Heart left ventricle (tissue), 16 donors: ENCODE measurements around the gene CPNE9. TPM values are rescaled to one million over a fixed set of nuclear protein-coding genes. Genes with fewer than 3 reads are reported as not detected.

Experiments used
- ATAC-seq, 4 donors: fragments of 200-7000 bp; cut with Tn5 transposase; one replicate each; pipeline ENCODE4 v1.9.1; 2020 to 2022; ENCODE audit warnings: moderate library complexity in 4 of 4, mild to moderate bottlenecking in 3 of 4, moderate number of reproducible peaks in 1 of 4
- DNase-seq, 5 donors: peaks; one replicate each; pipeline ENCODE4 v3.0.0-alpha.2; 2020
- H3K27ac ChIP-seq, 12 donors: fragments of 200-600 bp; sonication (generic) in 4 of 12; one replicate each; pipeline versions ENCODE4 v1.5.0 to v1.8.0; 2016 to 2022; ENCODE audit warnings: mild to moderate bottlenecking in 2 of 12
- H3K27me3 ChIP-seq, 9 donors: fragments of 200-600 bp; sonication (generic) in 2 of 9; one replicate each; pipeline versions ENCODE4 v1.5.1 to v1.8.0; 2016 to 2022; ENCODE audit warnings: mild to moderate bottlenecking in 3 of 9
- H3K36me3 ChIP-seq, 9 donors: fragments of 200-600 bp; sonication (generic) in 2 of 9; one replicate each; pipeline versions ENCODE4 v1.5.0 to v1.8.0; 2018 to 2022; ENCODE audit warnings: mild to moderate bottlenecking in 2 of 9
- H3K4me1 ChIP-seq, 12 donors: fragments of 200-600 bp; sonication (generic) in 4 of 12; one replicate each; pipeline versions ENCODE4 v1.5.0 to v1.8.0; 2016 to 2022; ENCODE audit warnings: mild to moderate bottlenecking in 3 of 12
- H3K4me3 ChIP-seq, 12 donors: fragments of 200-600 bp; sonication (generic) in 4 of 12; one replicate each; pipeline versions ENCODE4 v1.5.0 to v1.8.0; 2017 to 2022; ENCODE audit warnings: mild to moderate bottlenecking in 9 of 12, moderate library complexity in 4 of 12
- H3K9me3 ChIP-seq, 12 donors: fragments of 200-600 bp; sonication (generic) in 4 of 12; one replicate each; pipeline versions ENCODE4 v1.5.0 to v1.8.0; 2016 to 2022; ENCODE audit warnings: mild to moderate bottlenecking in 1 of 12
- POLR2A ChIP-seq, 2 donors: fragments of 450-650 bp; IDR thresholded peaks; one replicate each; pipeline ENCODE4 v1.6.1; 2017; ENCODE audit warnings: antibody characterized with exemption in 2 of 2, mild to moderate bottlenecking in 2 of 2, moderate library complexity in 2 of 2
- WGBS, 4 donors: extraction: QIAGEN DNeasy Blood & Tissue Kit in 2 of 4; methylation state at CpG; one replicate each; pipeline versions ENCODE4 v1.1.5 to v1.1.7; 2013 to 2018; 5-methylcytosine and 5-hydroxymethylcytosine counted together
- intact Hi-C, 10 donors: fragments of 100-400 bp; cut with DNase I; formaldehyde crosslinking; loops; one replicate each; pipeline versions ENCODE4 v1.11.1 to v1.14.2; 2022
- polyA plus RNA-seq, 2 donors: library from polyadenylated mRNA; stranded (reverse); fragments of 200-250 nt; gene quantifications; one replicate each; pipeline ENCODE4 v1.2.3, GENCODE V29; 2013
- total RNA-seq, 9 donors: library from RNA; depleted of rRNA in 2 of 9; stranded (reverse); fragments of >200 nt in 2 of 9; fragmentation: NEBNext Ultra II Directional in 3 of 9; extraction: Animal tissue kit (Norgen Biotek cat#: 25700) in 3 of 9; gene quantifications; one replicate each; pipeline versions ENCODE4 v1.1.0 to v1.2.4, GENCODE V29; 2016 to 2023
- TF ChIP-seq, protein P1 (sequence below), 12 donors: fragments of 200-600 bp; sonication (generic) in 4 of 12; IDR thresholded peaks; one replicate each; pipeline versions ENCODE4 v1.5.0 to v1.8.0; 2018 to 2022; ENCODE audit warnings: antibody characterized with exemption in 12 of 12, mild to moderate bottlenecking in 5 of 12
- donor health status: ischemic (EF 13 %, LVEDD 7.1; RV severe dilation, severe dysfunction).
- donor health status: healthy with polysubstance abuse.
- donor health status: DM: no; HTN: yes; CAD: no.
- donor health status: DM: no; HTN: no; CAD: no.
- donor health status: ischemic (EF 25% LVEDD 6.9; RV normal size, moderate dysfunction).
- donor health status: ischemic (EF 25% LVEDD 5.7; RV mildly dilated, moderate dysfunction).
- donor health status: healthy.
- donor health status: DM: yes; HTN: yes; CAD: no.
- donor health status: ischemic (EF 35%, LVEDD 5.7; RV mildly dilated, moderate dysfunction).
- donor health status: nonischemic (EF 11% LVEDD 7.7; RV severe dilation, severe dysfunction).
- donor health status: DM: yes; HTN: yes; CAD: no.
- donor health status: PGD.
- donor health status: ischemic (EF 29% LVEDD 5.4; RV normal size, mild dysfunction).
- donor health status: nonischemic (EF 23%, LVEDD 6.1; RV moderate dilation, normal function).

The CPNE9 gene
- total and polyA plus RNA-seq, 11 donors, result 0.04 TPM; not detected in 10

DNA sequence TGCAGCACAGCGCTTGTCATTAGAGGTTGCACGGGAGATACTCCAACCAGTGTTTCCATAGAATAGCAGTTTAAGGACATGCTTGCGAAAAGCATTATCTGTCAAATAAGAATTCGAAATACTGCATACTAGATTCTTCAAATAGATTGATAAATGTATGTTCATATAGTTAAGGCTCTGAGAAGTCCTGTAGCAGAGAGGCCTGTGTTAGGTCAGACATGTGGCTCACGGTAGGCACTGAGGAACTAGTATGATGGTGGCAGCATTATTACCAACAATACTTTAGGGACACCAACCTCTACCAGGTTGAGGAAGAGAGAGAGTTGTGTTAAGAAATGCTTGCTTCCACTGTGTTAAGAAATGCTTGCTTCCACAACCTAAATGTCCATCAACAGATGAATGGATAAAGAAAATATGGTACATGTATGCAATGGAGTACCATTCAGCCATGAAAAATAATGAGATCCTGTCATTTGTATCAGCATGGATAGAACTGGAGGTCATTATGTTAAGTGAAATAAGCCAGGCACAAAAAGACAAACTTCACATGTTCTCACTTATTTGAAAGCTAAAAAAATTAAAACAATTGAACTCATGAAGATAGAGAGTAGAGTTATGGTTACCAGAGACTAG lies 39.4 kb upstream of the CPNE9 start:
- intact Hi-C loops, result no loop called here
- 93 to 98% (median 97%) methylated on average over 5 of the region's 5 CpGs for WGBS, 4 donors
- peaks cover 0 to 27% (median 4%) of the 10 kb centered on the region in 12 donors for H3K4me1 ChIP-seq
- H3K36me3 ChIP-seq, result peaks cover 3 to 100% (median 99%) of the 10 kb centered on the region in 9 donors
- DNase-seq (no peak), ATAC-seq (no peak)
- no peak overlapping the region for H3K27ac ChIP-seq
- H3K4me3 ChIP-seq, result no peak overlapping the region
- H3K27me3 ChIP-seq, result no peaks in the 10 kb centered on the region
- H3K9me3 ChIP-seq, result no peaks in the 10 kb centered on the region
- TF ChIP-seq, protein P1, sequence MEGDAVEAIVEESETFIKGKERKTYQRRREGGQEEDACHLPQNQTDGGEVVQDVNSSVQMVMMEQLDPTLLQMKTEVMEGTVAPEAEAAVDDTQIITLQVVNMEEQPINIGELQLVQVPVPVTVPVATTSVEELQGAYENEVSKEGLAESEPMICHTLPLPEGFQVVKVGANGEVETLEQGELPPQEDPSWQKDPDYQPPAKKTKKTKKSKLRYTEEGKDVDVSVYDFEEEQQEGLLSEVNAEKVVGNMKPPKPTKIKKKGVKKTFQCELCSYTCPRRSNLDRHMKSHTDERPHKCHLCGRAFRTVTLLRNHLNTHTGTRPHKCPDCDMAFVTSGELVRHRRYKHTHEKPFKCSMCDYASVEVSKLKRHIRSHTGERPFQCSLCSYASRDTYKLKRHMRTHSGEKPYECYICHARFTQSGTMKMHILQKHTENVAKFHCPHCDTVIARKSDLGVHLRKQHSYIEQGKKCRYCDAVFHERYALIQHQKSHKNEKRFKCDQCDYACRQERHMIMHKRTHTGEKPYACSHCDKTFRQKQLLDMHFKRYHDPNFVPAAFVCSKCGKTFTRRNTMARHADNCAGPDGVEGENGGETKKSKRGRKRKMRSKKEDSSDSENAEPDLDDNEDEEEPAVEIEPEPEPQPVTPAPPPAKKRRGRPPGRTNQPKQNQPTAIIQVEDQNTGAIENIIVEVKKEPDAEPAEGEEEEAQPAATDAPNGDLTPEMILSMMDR (IDR thresholded peaks at IDR 0.05), result no peak
- TF ChIP-seq POLR2A (IDR thresholded peaks at IDR 0.05), result no peak

- Histone ChIP-seq H3K4me3 (no peak overlapping the region), H3K27ac (peak overlapping the region in 1 of 12 donors; percentile 15), H3K27me3 (no peaks in the 10 kb centered on the region), H3K36me3 (peaks cover 3 to 100% (median 96%) of the 10 kb centered on the region in 9 donors), H3K4me1 (peaks cover 0 to 48% (median 25%) of the 10 kb centered on the region in 12 donors), H3K9me3 (no peaks in the 10 kb centered on the region)
- no peak for DNase-seq
- 74 to 86% (median 82%) methylated on average over 7 of the region's 7 CpGs for WGBS, 4 donors
- ATAC-seq, result no peak
- intact Hi-C loops, result no loop called here
- TF ChIP-seq, protein P1 (IDR thresholded peaks at IDR 0.05), result no peak
- TF ChIP-seq POLR2A (IDR thresholded peaks at IDR 0.05), result no peak
Measured at GRCh38 chr3:9666704-9667445, 36.8 kb upstream of the CPNE9 start.

DNA sequence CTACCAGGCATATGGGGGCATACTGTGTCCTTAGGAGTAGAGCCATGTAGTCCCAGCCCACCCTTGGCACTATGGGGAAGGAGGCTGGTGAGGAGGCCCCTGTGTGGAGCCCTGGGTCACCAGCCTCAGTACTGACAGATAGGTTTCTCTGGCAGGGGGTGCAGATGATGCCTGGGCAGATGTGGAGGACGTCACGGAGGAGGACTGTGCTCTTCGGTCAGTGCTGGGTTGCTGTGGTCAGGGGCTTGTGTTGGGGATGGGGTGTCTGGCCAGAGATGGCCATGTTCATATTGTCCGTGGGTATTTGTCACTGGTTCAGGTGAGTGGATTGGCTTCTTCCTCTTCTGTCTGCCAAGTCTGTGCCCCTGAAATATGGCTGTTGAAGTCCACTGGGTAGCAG lies 34.4 kb upstream of the CPNE9 start:
- no peaks in the 10 kb centered on the region for H3K9me3 ChIP-seq
- peak overlapping the region; percentile 35 to 92 (median 72) for H3K27ac ChIP-seq
- 77 to 92% (median 91%) methylated on average over 2 to 4 of the region's 4 CpGs for WGBS, 4 donors
- intact Hi-C loops, result no loop called here
- no peaks in the 10 kb centered on the region for H3K27me3 ChIP-seq
- no peak for ATAC-seq
- no peak for DNase-seq
- H3K36me3 ChIP-seq, result peaks cover 2 to 100% (median 96%) of the 10 kb centered on the region in 9 donors
- H3K4me1 ChIP-seq, result peaks cover 0 to 63% (median 38%) of the 10 kb centered on the region in 12 donors
- no peak for TF ChIP-seq POLR2A (IDR thresholded peaks at IDR 0.05)
- TF ChIP-seq, protein P1 (IDR thresholded peaks at IDR 0.05), result no peak
- no peak overlapping the region for H3K4me3 ChIP-seq

- WGBS, 4 donors, result 42 to 46% (median 44%) methylated on average over 4 of the region's 4 CpGs
- intact Hi-C loops, result loop anchor here in 1 of 10 donors (2.0 kb wide), 1 partner anchor 15 kb away; no protein-coding TSS in a partner anchor
Measured at GRCh38 chr3:9669720-9670432, 33.8 kb upstream of the CPNE9 start.

More at GRCh38 chr3:9669720-9670432, 33.8 kb upstream of the CPNE9 start:
- peak overlapping the region; percentile 35 to 92 (median 72) for H3K27ac ChIP-seq
- H3K4me3 ChIP-seq, result no peak overlapping the region
- ATAC-seq (peak; percentile 76 to 92 (median 84)), DNase-seq (peak in 4 of 5 donors; percentile 37 to 73 (median 54))
- no peaks in the 10 kb centered on the region for H3K9me3 ChIP-seq
- no peaks in the 10 kb centered on the region for H3K27me3 ChIP-seq
- TF ChIP-seq, protein P1 (IDR thresholded peaks at IDR 0.05), result no peak
- TF ChIP-seq POLR2A (IDR thresholded peaks at IDR 0.05), result no peak
- H3K36me3 ChIP-seq, result peaks cover 0 to 100% (median 96%) of the 10 kb centered on the region in 9 donors
- peaks cover 0 to 63% (median 38%) of the 10 kb centered on the region in 12 donors for H3K4me1 ChIP-seq
